GM19468 (cell line): ENCODE results near the gene LY6G6D.

Experiments
- ATAC-seq: cut with Tn5 transposase; IDR thresholded peaks from one replicate; pipeline ENCODE4 v1.9.1; 2021; ENCODE audit warnings: mild to moderate bottlenecking, moderate library complexity, moderate number of reproducible peaks; ENCODE audit not compliant: unreplicated experiment; ENCODE audit errors: extremely low read depth

LY6G6D gene

GRCh38 chr6:31733734-31734133, 18.6 kb downstream of the LY6G6D start:
- ATAC-seq: no peak

- ATAC-seq: no peak
Measured at GRCh38 chr6:31734247-31734820, 19.2 kb downstream of the LY6G6D start.

GRCh38 chr6:31734821-31735406, 19.8 kb downstream of the LY6G6D start:
- ATAC-seq: no peak

DNA sequence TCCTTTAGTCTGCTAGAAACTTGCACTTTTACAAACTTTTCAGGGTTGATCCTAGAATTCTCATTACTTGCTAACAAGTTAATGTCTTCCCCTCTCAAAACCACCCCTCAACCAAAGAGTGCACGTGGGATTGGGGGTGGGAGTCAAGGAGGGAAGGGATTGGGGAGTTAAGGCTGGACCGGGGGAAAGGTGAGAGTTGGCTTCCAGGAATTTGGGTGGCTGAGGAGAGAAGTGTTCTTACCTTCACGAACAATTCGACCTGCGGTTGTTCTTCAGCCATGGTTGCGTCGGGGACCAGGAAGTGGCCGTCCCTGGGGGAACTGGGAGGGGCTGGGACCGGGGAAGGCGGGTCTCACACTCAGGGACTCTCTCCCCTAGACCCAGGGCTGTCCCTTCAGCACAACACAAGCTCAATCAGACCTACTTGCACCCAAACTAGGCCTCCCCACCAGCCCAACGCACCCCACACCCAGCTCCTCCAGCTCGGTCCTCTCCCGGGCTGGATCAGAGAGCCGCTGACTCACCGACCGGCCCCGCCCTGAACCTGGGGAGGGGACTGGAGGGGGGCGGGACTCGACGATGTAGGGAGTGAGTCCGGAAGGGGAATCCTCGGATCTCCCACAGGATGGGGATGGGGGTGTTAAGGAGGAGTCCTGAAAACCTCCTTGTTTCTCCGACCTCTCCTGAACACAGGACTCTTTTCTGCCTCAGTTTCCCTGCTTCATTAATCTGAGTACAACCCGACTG, 21.0 kb downstream of the LY6G6D start, which contains the start of gene CLIC1:
Gene CLIC1 (minus strand): TSS at position 510 of the 747 bp plus-strand sequence. CDS start 230 bp downstream, at position 280.
- ATAC-seq: peak; percentile 2

DNA sequence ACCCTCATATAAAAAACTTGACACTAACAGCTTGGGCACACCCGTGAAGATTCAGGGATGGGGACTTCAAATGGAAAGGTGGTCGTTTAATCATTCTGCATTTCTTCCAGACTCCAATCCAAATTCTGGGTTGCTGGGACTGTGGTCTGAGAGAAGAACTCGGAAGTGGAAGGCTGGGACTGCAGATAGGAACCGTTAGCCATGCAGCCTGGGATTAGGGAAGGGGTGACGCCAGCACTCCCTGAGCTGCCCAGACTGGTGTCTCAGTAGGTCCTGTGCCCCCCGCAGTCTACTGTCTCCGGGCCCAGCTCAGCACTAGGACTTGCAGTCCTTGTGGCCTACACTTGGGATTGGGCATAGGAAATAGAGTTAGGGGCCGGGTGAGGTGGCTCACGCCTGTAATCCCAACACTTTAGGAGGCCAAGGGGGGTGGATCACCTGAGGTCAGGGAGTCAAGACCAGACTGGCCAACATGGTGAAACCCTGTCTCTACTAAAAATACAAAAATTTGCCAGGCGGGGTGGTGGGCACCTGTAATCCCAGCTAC, 21.7 kb downstream of the LY6G6D start:
- no peak for ATAC-seq

- ATAC-seq: no peak
Measured at GRCh38 chr6:31737315-31737990, 22.3 kb downstream of the LY6G6D start.

DNA sequence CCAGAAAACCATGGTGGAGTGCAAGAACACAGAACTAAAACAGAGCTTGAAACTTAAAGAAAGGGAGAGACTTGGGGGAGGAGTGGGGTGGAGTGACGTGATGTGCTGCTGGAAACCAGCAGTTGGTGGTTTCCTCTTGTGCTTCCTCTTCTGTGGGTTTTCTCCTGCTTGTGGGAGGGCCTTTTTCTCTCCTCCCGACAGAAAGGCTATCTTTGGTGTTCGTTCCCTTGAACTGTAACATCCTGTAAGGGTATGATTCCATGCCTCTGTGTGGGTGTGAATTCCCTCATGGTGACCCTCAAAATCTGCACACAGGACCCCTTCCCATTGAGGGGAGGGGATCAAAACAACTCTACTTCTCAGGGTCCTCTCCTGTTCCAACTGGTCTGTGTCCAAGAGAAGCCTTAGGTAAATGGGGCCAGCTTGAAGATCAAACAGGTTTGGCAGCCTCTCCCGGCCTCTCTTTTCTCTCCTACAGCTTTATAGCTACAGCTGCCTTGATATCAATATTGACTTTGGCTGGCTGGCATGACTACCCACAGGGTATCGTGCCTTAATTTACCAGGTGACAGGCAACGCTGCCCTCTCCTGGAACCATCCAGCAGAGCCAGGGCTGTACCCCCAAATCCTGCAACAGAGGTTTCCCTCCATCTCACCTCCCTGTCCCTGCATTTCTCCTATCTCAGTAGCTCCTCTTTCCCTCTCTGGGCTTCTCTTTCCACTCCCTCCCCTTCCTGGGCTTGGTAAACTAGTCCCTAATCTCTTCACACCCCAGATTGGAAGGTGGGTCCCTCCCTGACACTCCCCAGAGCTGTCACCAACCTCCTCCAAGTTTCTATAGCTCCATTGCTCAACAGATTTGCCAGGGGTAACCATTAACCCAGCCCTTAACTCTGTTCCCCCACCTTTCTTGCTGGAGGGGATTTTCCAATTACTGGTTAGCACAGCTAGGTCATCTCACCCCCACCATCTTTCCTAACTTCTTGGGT, 23.1 kb downstream of the LY6G6D start:
- peak; percentile 14 for ATAC-seq

DNA sequence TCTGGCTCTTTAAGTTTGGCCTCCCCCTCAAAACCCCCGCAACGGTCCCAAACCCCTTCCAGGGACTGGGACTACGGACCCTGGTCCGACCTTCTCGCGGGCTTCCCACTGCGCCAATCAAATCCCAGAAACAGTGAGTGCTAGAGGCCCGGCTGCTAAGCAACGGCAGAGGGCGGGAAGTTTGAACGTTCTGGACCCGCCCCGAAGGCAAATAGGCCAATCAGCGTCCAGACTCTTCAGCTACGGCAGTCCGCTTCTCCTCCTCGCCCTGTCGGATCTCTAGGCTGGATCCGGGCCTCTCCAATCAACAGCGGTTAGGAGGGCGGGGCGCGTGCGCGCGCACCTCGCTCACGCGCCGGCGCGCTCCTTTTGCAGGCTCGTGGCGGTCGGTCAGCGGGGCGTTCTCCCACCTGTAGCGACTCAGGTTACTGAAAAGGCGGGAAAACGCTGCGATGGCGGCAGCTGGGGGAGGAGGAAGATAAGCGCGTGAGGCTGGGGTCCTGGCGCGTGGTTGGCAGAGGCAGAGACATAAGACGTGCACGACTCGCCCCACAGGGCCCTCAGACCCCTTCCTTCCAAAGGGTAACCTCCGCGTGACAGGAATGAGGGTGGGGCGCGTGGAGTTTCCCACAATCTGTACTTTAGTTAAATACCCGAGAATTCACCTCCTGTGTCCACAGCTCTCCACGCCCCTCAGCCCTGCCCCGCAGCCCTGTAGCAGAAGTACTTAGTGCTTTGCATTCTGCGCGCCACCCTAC, 24.7 kb downstream of the LY6G6D start, which contains the start of gene MSH5:
Gene MSH5 (plus strand): TSS at position 367 of the 758 bp plus-strand sequence. CDS start 462 bp downstream, outside the sequence.
- ATAC-seq: peak; percentile 55

GRCh38 chr6:31740397-31741223, 25.5 kb downstream of the LY6G6D start:
- ATAC-seq: no peak

- no peak for ATAC-seq
Measured at GRCh38 chr6:31741815-31742214, 26.7 kb downstream of the LY6G6D start.

DNA sequence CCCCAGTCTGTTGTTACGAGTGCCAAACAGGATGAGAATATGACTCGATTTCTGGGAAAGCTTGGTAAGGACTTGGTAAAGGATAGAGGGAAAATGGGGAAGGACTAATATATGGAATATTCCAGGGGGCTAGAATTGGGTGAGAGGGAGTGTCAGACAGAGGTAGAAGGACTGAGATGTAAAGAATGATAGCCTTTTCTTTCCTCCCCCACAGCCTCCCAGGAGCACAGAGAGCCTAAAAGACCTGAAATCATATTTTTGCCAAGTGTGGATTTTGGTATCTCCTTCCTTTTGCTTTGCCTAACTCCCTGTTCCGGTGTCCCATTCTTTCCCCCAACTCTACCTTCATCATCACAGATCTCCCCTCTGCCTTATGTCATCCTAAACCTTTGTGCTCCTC, 27.7 kb downstream of the LY6G6D start:
- ATAC-seq: no peak

DNA sequence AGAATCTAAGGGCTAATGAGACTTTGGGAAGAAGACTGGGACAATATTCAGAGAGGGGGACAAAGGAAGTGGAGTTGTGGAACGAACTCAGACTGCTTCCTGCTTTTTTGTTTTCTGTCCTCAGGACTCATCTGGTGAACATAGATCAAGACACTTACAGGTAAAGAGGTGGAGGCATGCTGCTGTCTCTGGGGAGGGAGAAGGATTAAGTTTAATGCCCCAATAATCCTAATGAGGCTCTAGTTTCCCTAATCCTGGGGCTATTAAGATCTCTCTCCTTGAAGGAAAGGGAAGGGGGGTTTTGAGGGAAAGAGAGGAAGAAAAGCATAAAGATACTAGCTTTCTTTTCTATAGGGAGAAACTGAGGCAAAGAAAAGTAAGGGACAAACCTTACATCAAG, 29.3 kb downstream of the LY6G6D start:
- ATAC-seq: no peak

- ATAC-seq: no peak
Measured at GRCh38 chr6:31749301-31750036, 34.3 kb downstream of the LY6G6D start.

GRCh38 chr6:31750411-31751022, 35.4 kb downstream of the LY6G6D start:
- no peak for ATAC-seq

DNA sequence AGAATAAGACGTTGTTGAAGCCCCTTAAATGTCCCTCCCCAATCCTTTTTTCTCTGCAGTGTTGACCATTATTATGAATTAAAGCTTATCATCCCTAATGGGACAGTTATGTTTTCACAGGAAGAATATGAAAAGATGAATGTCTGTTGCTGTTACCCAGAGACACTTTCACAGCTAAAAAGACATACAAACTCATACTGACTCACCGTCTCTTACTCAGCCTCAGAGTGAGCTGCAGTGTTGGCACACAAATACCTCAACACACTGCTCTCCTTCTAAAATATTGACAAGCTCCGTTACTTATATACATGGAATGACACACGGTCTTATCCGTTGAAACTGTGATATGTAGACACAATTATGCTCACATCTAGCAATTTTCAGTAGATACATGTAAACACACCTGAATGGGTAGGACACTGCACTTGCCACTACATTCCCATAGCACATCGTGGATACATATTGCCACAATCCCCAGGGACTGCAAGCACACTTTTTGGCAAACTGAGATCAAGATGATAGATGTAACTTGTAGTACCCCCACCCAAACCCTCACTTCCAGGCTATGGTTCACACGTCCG, 37.7 kb downstream of the LY6G6D start:
- no peak for ATAC-seq

GRCh38 chr6:31758281-31758680, 43.1 kb downstream of the LY6G6D start:
- ATAC-seq: no peak
